ENCODE data around the gene MICAL2.

DNA sequence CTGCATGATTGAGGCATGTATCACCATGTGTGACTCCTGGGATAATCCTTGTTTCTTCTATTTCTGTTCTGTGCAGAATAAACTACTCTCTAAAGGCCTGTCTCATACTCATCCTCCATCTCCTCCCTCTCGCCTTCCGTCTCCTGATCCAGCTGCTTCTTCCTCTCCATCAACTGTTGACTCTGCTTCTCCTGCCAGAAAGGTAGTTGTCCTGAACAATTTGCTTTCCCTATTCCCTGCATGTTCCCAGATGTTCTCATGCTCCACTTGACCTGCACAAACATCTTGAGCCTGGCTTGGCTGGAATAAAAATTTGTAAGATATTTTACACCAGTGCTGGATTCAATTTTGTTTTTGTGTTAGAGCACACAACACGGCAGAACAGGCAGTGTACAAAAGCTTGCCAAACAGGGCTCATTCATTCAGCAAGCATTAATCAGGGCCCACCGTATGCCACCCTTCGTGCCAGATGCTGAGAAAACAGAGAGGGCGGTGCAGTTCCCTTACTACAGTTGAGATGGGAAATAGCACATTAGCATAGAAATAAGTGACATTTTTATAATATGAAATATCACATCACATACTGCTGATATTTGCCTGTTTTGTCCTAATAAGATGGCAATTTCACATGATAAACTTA is 133.6 kb downstream of the MICAL2 start:
- no peak for TF ChIP-seq POLR2A (IDR thresholded peaks at IDR 0.05)
- TF ChIP-seq, protein P1, sequence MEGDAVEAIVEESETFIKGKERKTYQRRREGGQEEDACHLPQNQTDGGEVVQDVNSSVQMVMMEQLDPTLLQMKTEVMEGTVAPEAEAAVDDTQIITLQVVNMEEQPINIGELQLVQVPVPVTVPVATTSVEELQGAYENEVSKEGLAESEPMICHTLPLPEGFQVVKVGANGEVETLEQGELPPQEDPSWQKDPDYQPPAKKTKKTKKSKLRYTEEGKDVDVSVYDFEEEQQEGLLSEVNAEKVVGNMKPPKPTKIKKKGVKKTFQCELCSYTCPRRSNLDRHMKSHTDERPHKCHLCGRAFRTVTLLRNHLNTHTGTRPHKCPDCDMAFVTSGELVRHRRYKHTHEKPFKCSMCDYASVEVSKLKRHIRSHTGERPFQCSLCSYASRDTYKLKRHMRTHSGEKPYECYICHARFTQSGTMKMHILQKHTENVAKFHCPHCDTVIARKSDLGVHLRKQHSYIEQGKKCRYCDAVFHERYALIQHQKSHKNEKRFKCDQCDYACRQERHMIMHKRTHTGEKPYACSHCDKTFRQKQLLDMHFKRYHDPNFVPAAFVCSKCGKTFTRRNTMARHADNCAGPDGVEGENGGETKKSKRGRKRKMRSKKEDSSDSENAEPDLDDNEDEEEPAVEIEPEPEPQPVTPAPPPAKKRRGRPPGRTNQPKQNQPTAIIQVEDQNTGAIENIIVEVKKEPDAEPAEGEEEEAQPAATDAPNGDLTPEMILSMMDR (IDR thresholded peaks at IDR 0.05): no peak
